Neural progenitor cell (in vitro differentiated cells): ENCODE measurements around the gene OLFML2B.

Source experiments
- EZH2 ChIP-seq: fragments of 200-600 bp; sonication (generic); IDR thresholded peaks from 2 replicates; pipeline ENCODE4 v1.6.1; 2017; ENCODE audit warnings: antibody characterized with exemption, mild to moderate bottlenecking, moderate library complexity
- TF ChIP-seq, protein P1 (sequence below): fragments of 200-600 bp; sonication (generic); IDR thresholded peaks from 2 replicates; pipeline ENCODE4 v1.5.1; 2017; ENCODE audit warnings: antibody characterized with exemption, mild to moderate bottlenecking

DNA sequence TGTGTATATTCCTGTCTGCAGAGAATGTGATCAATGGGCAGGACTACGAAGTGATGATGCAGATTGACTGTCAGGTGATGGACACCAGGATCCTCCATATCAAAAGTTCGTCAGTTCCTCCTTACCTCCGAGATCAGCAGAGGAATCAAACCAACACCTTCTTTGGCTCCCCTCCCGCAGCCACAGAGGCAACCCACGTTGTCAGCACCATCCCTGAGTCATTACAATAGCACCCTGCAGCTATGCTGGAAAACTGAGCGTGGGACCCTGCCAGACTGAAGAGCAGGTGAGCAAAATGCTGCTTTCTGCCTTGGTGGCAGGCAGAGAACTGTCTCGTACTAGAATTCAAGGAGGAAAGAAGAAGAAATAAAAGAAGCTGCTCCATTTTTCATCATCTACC, 65.2 kb downstream of the OLFML2B start:
- TF ChIP-seq, protein P1, sequence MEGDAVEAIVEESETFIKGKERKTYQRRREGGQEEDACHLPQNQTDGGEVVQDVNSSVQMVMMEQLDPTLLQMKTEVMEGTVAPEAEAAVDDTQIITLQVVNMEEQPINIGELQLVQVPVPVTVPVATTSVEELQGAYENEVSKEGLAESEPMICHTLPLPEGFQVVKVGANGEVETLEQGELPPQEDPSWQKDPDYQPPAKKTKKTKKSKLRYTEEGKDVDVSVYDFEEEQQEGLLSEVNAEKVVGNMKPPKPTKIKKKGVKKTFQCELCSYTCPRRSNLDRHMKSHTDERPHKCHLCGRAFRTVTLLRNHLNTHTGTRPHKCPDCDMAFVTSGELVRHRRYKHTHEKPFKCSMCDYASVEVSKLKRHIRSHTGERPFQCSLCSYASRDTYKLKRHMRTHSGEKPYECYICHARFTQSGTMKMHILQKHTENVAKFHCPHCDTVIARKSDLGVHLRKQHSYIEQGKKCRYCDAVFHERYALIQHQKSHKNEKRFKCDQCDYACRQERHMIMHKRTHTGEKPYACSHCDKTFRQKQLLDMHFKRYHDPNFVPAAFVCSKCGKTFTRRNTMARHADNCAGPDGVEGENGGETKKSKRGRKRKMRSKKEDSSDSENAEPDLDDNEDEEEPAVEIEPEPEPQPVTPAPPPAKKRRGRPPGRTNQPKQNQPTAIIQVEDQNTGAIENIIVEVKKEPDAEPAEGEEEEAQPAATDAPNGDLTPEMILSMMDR: no peak
- TF ChIP-seq EZH2: no peak
